Mucosa of descending colon (tissue), 3 donors: ENCODE measurements around the gene CST8. TPM values are rescaled to one million over a fixed set of nuclear protein-coding genes. Genes with fewer than 3 reads are reported as not detected.

Experiments
- ATAC-seq: fragments of 200-7000 bp; cut with Tn5 transposase; one replicate; pipeline ENCODE4 v1.9.1; 2020; ENCODE audit warnings: mild to moderate bottlenecking, moderate library complexity
- DNase-seq, 3 donors: peaks; one replicate each; pipeline ENCODE4 v3.0.0-alpha.2; 2020
- H3K36me3 ChIP-seq: fragments of 200-600 bp; one replicate; pipeline ENCODE4 v1.8.0; 2021; ENCODE audit warnings: low read depth, mild to moderate bottlenecking
- H3K4me1 ChIP-seq: fragments of 200-600 bp; one replicate; pipeline ENCODE4 v1.8.0; 2021; ENCODE audit warnings: low read depth, mild to moderate bottlenecking
- H3K4me3 ChIP-seq: fragments of 200-600 bp; one replicate; pipeline ENCODE4 v1.8.0; 2021; ENCODE audit warnings: mild to moderate bottlenecking
- H3K9me3 ChIP-seq: fragments of 200-600 bp; one replicate; pipeline ENCODE4 v1.8.0; 2021; ENCODE audit warnings: mild to moderate bottlenecking
- intact Hi-C, 2 donors: fragments of 100-400 bp; cut with DNase I in 1 of 2; cut with micrococcal nuclease in 1 of 2; formaldehyde crosslinking; loops; one replicate each; pipeline versions ENCODE4 v1.11.0 to v1.11.1; 2022; cut with DNase I, micrococcal nuclease
- total RNA-seq, 3 donors: library from RNA; stranded (reverse); fragmentation: NEBNext Ultra II Directional in 2 of 3; extraction: Animal tissue kit (Norgen Biotek cat#: 25700) in 2 of 3; gene quantifications; one replicate each; pipeline versions ENCODE4 v1.2.1 to v1.2.4, GENCODE V29; 2021 to 2023
- TF ChIP-seq, protein P1 (sequence below): fragments of 200-600 bp; IDR thresholded peaks from one replicate; pipeline ENCODE4 v1.8.0; 2022; ENCODE audit warnings: antibody characterized with exemption, mild to moderate bottlenecking
- donor health status: DM: no; HTN: no; CAD: no; lungs with moderate emphysema.
- donor health status: DM: no; HTN: no; CAD: no.
- donor health status: DM: no; HTN: yes; CAD: no.

The CST8 gene
- total RNA-seq, 3 donors from 2014 or later, result not detected

DNA sequence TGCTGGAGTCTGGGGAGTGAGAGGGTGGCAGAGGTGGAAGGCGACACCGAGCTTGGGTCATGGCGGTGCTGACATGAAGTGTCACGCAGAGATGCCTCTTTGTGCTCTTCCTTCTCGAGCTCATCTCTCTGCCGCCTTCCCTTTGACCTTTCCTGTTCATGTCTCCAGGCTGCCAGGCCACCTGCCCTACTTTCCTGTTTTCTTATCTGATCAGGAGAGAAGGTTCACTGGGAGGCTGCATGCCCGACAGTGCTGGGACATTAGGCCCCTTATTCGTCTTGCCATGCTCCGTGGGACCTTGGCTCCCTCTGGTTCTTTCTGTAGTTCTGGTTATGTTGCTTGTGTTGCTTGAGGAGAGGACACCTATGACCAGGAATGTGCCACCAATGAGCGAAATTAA is 33.2 kb downstream of the CST8 start:
- no peak for DNase-seq
- no peaks in the 10 kb centered on the region for H3K36me3 ChIP-seq

DNA sequence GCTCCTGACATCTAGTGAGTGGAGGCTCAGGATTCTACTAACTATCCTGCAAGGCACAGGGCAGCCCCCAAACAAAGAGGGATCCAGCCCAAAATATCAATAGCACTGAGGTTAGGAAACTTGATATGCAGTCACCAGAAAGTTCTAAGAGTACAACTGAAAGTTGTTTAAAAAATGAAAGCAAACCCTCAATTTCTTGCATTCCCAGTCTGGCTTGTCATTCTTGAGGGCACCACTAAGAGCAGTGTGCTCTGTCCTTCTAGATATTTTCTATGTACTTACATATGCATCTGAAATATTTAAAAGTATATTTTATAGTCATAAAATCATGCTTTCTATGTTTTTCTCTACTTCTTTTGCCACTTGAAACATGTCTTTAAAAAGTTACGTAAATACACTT is 35.9 kb downstream of the CST8 start:
- Histone ChIP-seq H3K4me3 (no peak overlapping the region), H3K36me3 (no peaks in the 10 kb centered on the region), H3K9me3 (peaks cover 6% of the 10 kb centered on the region), H3K4me1 (no peaks in the 10 kb centered on the region)
- DNase-seq (no peak), ATAC-seq (no peak)
- intact Hi-C loops, result no loop called here
- TF ChIP-seq, protein P1, sequence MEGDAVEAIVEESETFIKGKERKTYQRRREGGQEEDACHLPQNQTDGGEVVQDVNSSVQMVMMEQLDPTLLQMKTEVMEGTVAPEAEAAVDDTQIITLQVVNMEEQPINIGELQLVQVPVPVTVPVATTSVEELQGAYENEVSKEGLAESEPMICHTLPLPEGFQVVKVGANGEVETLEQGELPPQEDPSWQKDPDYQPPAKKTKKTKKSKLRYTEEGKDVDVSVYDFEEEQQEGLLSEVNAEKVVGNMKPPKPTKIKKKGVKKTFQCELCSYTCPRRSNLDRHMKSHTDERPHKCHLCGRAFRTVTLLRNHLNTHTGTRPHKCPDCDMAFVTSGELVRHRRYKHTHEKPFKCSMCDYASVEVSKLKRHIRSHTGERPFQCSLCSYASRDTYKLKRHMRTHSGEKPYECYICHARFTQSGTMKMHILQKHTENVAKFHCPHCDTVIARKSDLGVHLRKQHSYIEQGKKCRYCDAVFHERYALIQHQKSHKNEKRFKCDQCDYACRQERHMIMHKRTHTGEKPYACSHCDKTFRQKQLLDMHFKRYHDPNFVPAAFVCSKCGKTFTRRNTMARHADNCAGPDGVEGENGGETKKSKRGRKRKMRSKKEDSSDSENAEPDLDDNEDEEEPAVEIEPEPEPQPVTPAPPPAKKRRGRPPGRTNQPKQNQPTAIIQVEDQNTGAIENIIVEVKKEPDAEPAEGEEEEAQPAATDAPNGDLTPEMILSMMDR, result no peak

More for the DNA sequence above, 33.2 kb downstream of the CST8 start:
- H3K4me3 ChIP-seq, result no peak overlapping the region
- intact Hi-C loops, result no loop called here
- TF ChIP-seq, protein P1, result no peak
- no peaks in the 10 kb centered on the region for H3K4me1 ChIP-seq
- H3K9me3 ChIP-seq, result peaks cover 5% of the 10 kb centered on the region
- ATAC-seq, result no peak

DNA sequence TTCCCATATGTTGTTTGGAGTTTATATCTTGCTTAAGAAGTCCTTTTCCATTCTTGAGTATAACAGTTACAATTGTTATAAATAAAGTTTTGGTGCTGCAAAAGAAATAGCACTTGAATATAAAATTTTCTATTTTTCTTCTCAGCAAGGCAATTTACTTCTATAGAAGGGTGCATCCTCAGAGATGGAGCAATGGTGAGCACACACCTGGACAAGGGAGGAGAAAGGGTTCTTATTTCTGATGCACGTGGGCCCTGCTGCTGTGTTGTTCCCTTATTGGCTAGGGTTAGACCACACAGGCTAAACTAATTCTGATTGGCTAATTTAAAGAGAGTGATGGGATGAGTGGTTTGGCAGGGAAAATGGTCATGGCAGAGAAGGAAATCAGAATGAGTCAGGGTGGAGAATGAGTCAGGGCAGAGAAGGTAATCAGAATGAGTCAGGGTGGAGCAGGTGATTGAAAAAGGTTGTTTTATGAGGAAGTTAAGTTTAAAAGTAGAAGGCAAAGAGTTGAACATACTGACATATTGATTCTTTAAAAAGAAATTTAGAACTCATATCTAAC is 38.0 kb downstream of the CST8 start:
- H3K4me3 ChIP-seq, result no peak overlapping the region
- H3K4me1 ChIP-seq, result no peaks in the 10 kb centered on the region
- H3K9me3 ChIP-seq, result peaks cover 6% of the 10 kb centered on the region
- ATAC-seq (no peak), DNase-seq (no peak)
- no peaks in the 10 kb centered on the region for H3K36me3 ChIP-seq
- TF ChIP-seq, protein P1, result no peak
- intact Hi-C loops, result no loop called here

- H3K9me3 ChIP-seq, result peaks cover 6% of the 10 kb centered on the region
- TF ChIP-seq, protein P1, result no peak
- no peaks in the 10 kb centered on the region for H3K36me3 ChIP-seq
- no peaks in the 10 kb centered on the region for H3K4me1 ChIP-seq
- ATAC-seq (no peak), DNase-seq (no peak)
- no peak overlapping the region for H3K4me3 ChIP-seq
- intact Hi-C loops, result no loop called here
Measured at GRCh38 chr20:23530937-23531567, 40.1 kb downstream of the CST8 start.

DNA sequence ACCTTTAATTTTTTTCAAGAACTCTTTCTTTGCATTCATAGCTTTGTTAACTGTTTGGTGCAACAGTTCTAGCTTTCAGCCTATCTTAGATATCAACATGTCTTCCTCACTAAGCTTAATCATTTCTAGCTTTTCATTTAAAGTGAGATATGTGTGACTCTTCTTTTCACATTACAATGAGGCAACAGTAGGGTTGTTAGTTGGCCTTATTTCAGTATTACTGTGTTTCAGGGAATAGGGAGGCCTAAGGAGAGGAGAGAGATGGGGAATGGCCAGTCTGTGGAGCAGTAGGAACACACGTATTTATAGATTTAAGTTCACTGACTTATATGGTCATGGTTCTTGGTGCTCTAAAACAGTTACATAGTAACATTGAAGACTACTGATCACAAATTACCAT is 41.6 kb downstream of the CST8 start:
- no peak overlapping the region for H3K4me3 ChIP-seq
- TF ChIP-seq, protein P1, result no peak
- ATAC-seq (no peak), DNase-seq (no peak)
- peaks cover 6% of the 10 kb centered on the region for H3K9me3 ChIP-seq
- intact Hi-C loops, result no loop called here
- no peaks in the 10 kb centered on the region for H3K4me1 ChIP-seq
- no peaks in the 10 kb centered on the region for H3K36me3 ChIP-seq
